PC-3 (cell line): ENCODE results near the gene PKP2.

Experiments
- CTCF ChIP-seq: fragments of 300-600 bp; sonication (generic); conservative IDR thresholded peaks from 2 replicates; pipeline ENCODE4 v1.5.1; 2017; ENCODE audit warnings: antibody characterized with exemption, low read depth, mild to moderate bottlenecking, low read length
- EZH2 ChIP-seq: fragments of 300-600 bp; sonication (generic); IDR thresholded peaks from one replicate; pipeline ENCODE4 v1.6.1; 2017; ENCODE audit warnings: antibody characterized with exemption, mild to moderate bottlenecking, low read length; ENCODE audit not compliant: unreplicated experiment

GRCh38 chr12:32922546-32923297, 26.1 kb upstream of the PKP2 start:
- no peak for TF ChIP-seq CTCF
- no peak for TF ChIP-seq EZH2
